HCT116 (cell line): ENCODE data around the gene FGF7. TPM values are rescaled to one million over a fixed set of nuclear protein-coding genes. Genes with fewer than 3 reads are reported as not detected.

Source experiments
- ATAC-seq: fragments of 200-7000 bp; cut with Tn5 transposase; 2 replicates; pipeline ENCODE4 v1.9.1; 2020; ENCODE audit warnings: mild to moderate bottlenecking, moderate library complexity
- BruUV-seq: library from RNA; stranded (reverse); fragments of 400-500 nt; replicated peaks from 2 replicates; lab custom pipeline; 2021; lab: Mats Ljungman, UMichigan
- CTCF ChIA-PET: fragments of 300-600 bp; sonication (Branson Sonifier 250); formaldehyde crosslinking; loops from one replicate; lab custom pipeline; 2021; ENCODE audit warnings: antibody characterized with exemption; lab: Charles Lee
- POLR2A ChIA-PET: fragments of 300-600, 350-600 bp; sonication (Branson Sonifier 250); formaldehyde crosslinking; loops from one replicate; lab custom pipeline; 2021; ENCODE audit warnings: antibody characterized with exemption; lab: Charles Lee
- RAD21 ChIA-PET, 2 experiments: fragments of 300-600 bp; sonication (Branson Sonifier 250); formaldehyde crosslinking; loops; one replicate each; lab custom pipeline; 2023; ENCODE audit warnings: low total read pairs in 2 of 2; ENCODE audit not compliant: uncharacterized antibody in 2 of 2, unreplicated experiment in 2 of 2, low non-redundant PET in 1 of 2; lab: Charles Lee
- DNase-seq: peaks from one replicate; pipeline ENCODE4 v3.0.0-alpha.2; 2010; ENCODE audit warnings: low read depth, low spot score
- H2AFZ ChIP-seq: fragments of 200-600 bp; shearing (Covaris generic), sonication (generic); 2 replicates; pipeline ENCODE4 v1.6.1; 2017; ENCODE audit warnings: low read depth, mixed run types, mixed read lengths, antibody characterized with exemption, low read length; ENCODE audit not compliant: poor library complexity, severe bottlenecking
- H3K27ac ChIP-seq: 2 replicates; pipeline ENCODE4 v1.5.1; 2012; ENCODE audit warnings: low read depth, low read length
- H3K27me3 ChIP-seq: fragments of 200-600 bp; sonication (generic); 2 replicates; pipeline ENCODE4 v1.6.1; 2016; ENCODE audit warnings: mixed run types, low read length, mixed read lengths; ENCODE audit not compliant: insufficient read depth
- H3K36me3 ChIP-seq, 2 experiments: fragments of 200-500 bp in 1 of 2; fragments of 200-600 bp in 1 of 2; sonication (Bioruptor generic) in 1 of 2; sonication (generic) in 1 of 2; 2 replicates each; pipeline versions ENCODE4 v1.5.1 to v1.6.1; 2014 to 2016; ENCODE audit warnings: low read length in 2 of 2, inconsistent platforms in 1 of 2, mixed read lengths in 1 of 2, mixed run types in 1 of 2; ENCODE audit not compliant: insufficient read depth in 2 of 2, control insufficient read depth in 1 of 2
- H3K4me1 ChIP-seq, 2 experiments: fragments of 200-600 bp in 1 of 2; sonication (generic) in 1 of 2; 2 replicates each; pipeline versions ENCODE4 v1.5.1 to v1.6.1; 2012 to 2017; ENCODE audit warnings: low read length in 2 of 2, inconsistent platforms in 1 of 2, mild to moderate bottlenecking in 1 of 2, mixed read lengths in 1 of 2, mixed run types in 1 of 2, moderate library complexity in 1 of 2; ENCODE audit not compliant: insufficient read depth in 2 of 2, control insufficient read depth in 1 of 2
- H3K4me2 ChIP-seq: fragments of 200-600 bp; sonication (generic); 2 replicates; pipeline ENCODE4 v1.6.1; 2017; ENCODE audit warnings: mixed run types, low read length, mixed read lengths
- H3K4me3 ChIP-seq, 2 experiments: fragments of 200-600 bp in 1 of 2; sonication (generic) in 1 of 2; replicated peaks in 1 of 2; 2 replicates each; pipeline ENCODE4 v1.5.1; 2011 to 2016; ENCODE audit warnings: low read length in 2 of 2, control low read depth in 1 of 2, low read depth in 1 of 2, mild to moderate bottlenecking in 1 of 2, mixed read lengths in 1 of 2, mixed run types in 1 of 2
- H3K79me2 ChIP-seq: fragments of 200-600 bp; sonication (generic); 2 replicates; pipeline ENCODE4 v1.6.1; 2017; ENCODE audit warnings: mild to moderate bottlenecking, mixed run types, low read length, moderate library complexity, mixed read lengths; ENCODE audit not compliant: insufficient read depth
- H3K9ac ChIP-seq: fragments of 200-600 bp; sonication (generic); 2 replicates; pipeline ENCODE4 v1.6.1; 2016; ENCODE audit warnings: low read length, mixed read lengths
- H3K9me2 ChIP-seq: fragments of 200-600 bp; sonication (generic), shearing (Covaris generic); 2 replicates; pipeline ENCODE4 v1.6.1; 2017; ENCODE audit warnings: mixed run types, mild to moderate bottlenecking, moderate library complexity; ENCODE audit not compliant: insufficient read depth
- H3K9me3 ChIP-seq, 2 experiments: fragments of 200-500 bp in 1 of 2; fragments of 200-600 bp in 1 of 2; sonication (Bioruptor generic) in 1 of 2; sonication (generic) in 1 of 2; 2 replicates each; pipeline ENCODE4 v1.6.1; 2014 to 2017; ENCODE audit warnings: low read length in 2 of 2, mixed read lengths in 2 of 2, inconsistent platforms in 1 of 2, low read depth in 1 of 2, mild to moderate bottlenecking in 1 of 2, mixed run types in 1 of 2, moderate library complexity in 1 of 2; ENCODE audit not compliant: control insufficient read depth in 1 of 2, insufficient read depth in 1 of 2
- H4K20me1 ChIP-seq: fragments of 200-600 bp; sonication (generic), shearing (Covaris generic); 2 replicates; pipeline ENCODE4 v1.6.1; 2017; ENCODE audit warnings: mixed run types, mild to moderate bottlenecking, moderate library complexity; ENCODE audit not compliant: insufficient read depth
- CBX3 ChIP-seq: IDR thresholded peaks from 2 replicates; pipeline ENCODE4 v1.6.1; 2012; ENCODE audit warnings: low read depth
- CEBPB ChIP-seq: IDR thresholded peaks from 2 replicates; pipeline ENCODE4 v1.6.1; 2012; ENCODE audit warnings: low read depth
- EGR1 ChIP-seq: IDR thresholded peaks from 2 replicates; pipeline ENCODE4 v1.6.1; 2012; ENCODE audit warnings: low read depth
- EZH2 ChIP-seq: fragments of 200-600 bp; sonication (generic); IDR thresholded peaks from 2 replicates; pipeline ENCODE4 v1.6.1; 2017; ENCODE audit warnings: antibody characterized with exemption, mixed run types
- FOSL1 ChIP-seq: IDR thresholded peaks from 2 replicates; pipeline ENCODE4 v1.6.1; 2012; ENCODE audit warnings: low read depth
- JUND ChIP-seq: IDR thresholded peaks from 2 replicates; pipeline ENCODE4 v1.6.1; 2012
- POLR2AphosphoS5 ChIP-seq: IDR thresholded peaks from 2 replicates; pipeline ENCODE4 v1.6.1; 2011; ENCODE audit warnings: mild to moderate bottlenecking, low read depth, low read length, moderate library complexity
- RAD21 ChIP-seq: IDR thresholded peaks from 2 replicates; pipeline ENCODE4 v1.6.1; 2012; ENCODE audit warnings: low read depth, mild to moderate bottlenecking
- SIN3A ChIP-seq: IDR thresholded peaks from 2 replicates; pipeline ENCODE4 v1.6.1; 2012; ENCODE audit warnings: low read depth
- YY1 ChIP-seq: IDR thresholded peaks from 2 replicates; pipeline ENCODE4 v1.6.1; 2011; ENCODE audit warnings: low read length, low read depth, moderate library complexity, mild to moderate bottlenecking; ENCODE audit not compliant: insufficient replicate concordance; ENCODE audit errors: extremely low read depth
- ZNF274 ChIP-seq: fragments of 200-500 bp; sonication (Bioruptor generic); IDR thresholded peaks from 2 replicates; pipeline ENCODE4 v1.6.1; 2014; ENCODE audit warnings: mild to moderate bottlenecking, low read depth, low read length, inconsistent platforms
- intact Hi-C: fragments of 100-400 bp; cut with micrococcal nuclease; formaldehyde crosslinking; loops from 2 replicates; pipeline ENCODE4 v1.10.0; 2022
- total RNA-seq: library from RNA; stranded (reverse); gene quantifications from one replicate; pipeline ENCODE4 v1.2.1, GENCODE V29; 2021; ENCODE audit not compliant: unreplicated experiment
- TF ChIP-seq, protein P1 (sequence below): IDR thresholded peaks from 2 replicates; pipeline ENCODE4 v1.6.1; 2012; ENCODE audit warnings: low read depth
- TF ChIP-seq, protein P2 (sequence below): IDR thresholded peaks from 2 replicates; pipeline ENCODE4 v1.6.1; 2012
- TF ChIP-seq, protein P3 (sequence below): IDR thresholded peaks from 2 replicates; pipeline ENCODE4 v1.6.1; 2012

Gene FGF7
- total RNA-seq, 1 experiment from 2014 or later = 0.49 TPM

DNA sequence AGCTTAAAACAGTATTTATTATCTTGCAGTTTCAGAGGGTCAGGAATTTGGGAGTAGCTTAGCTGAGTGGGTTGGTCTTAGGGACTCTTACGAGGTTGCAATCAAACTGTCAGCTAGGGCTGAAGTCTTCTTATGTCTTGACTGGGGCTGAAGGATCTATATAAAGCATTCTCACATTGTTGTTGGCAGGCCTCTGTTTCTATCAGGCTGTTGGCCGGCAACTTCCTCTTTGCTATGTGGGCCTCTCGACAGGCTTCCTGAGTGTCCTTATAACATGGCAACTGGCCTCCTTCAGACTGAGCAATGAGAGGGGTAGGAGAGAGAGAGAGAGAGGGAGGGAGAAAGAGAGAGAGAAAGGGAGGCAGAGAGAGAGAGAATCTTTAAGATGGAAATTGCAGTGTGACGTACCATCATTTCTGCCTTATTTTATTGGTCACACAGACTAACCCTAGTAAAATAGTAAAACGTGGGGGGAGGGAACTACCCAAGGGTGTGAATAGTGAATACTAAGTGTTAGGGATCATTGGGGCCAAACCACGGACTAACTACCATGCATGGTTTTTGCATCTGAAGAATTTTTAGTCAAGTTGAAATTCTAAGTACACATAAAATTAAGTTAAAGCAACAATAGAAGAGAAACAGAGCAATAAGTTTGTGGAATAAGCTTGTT lies 16.1 kb downstream of the FGF7 start:
- Histone ChIP-seq H4K20me1 (no peaks in the 10 kb centered on the region), H3K27me3 (no peaks in the 10 kb centered on the region), H3K9ac (no peak overlapping the region), H3K27ac (no peak overlapping the region), H3K9me3 (no peaks in the 10 kb centered on the region), H3K4me3 (no peak overlapping the region), H3K79me2 (no peaks in the 10 kb centered on the region), H2AFZ (no peak overlapping the region), H3K4me2 (no peak overlapping the region), H3K9me2 (no peaks in the 10 kb centered on the region), H3K36me3 (no peaks in the 10 kb centered on the region), H3K4me1 (no peaks in the 10 kb centered on the region)
- DNase-seq (no peak), ATAC-seq (no peak)
- POLR2A ChIA-PET = no interaction called here
- no peak for TF ChIP-seq CEBPB
- TF ChIP-seq EGR1 = no peak
- intact Hi-C loops = no loop called here
- CTCF ChIA-PET = no interaction called here
- RAD21 ChIA-PET = no interaction called here
- BruUV-seq = no TSS peak

DNA sequence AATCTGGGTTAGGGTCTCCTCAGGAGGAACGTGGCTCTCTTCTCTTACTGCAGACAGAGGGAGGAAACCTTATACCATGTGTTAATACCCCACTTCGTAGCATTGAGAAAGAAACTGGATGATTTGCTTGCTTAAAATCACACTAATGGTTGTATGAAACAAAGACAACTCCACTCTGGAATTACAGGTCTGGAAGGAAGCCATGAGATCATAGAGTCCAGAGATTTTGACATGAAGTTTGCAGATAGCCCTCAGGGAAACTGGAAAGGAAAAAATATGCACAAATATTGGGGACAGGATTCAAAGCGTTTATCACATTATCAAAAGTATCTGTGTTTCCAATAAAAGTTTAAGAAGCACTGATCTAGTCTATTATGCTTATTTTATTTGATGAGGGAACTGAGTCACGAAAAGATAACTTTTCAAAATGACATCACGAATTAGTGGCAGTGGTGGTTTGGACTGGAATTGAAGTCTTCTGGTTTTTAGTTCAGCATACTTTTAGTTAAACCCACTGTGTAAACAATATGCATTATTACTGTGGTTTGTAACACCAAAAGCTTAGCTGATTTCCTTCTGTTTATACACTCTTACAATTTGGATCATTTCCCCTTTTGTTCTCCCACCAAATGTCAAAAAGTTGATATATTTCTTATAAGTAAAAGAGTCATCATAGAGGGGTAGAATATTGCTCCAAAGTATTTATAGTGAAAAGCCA lies 16.8 kb downstream of the FGF7 start:
- POLR2A ChIA-PET = no interaction called here
- H2AFZ ChIP-seq = no peak overlapping the region
- no peak overlapping the region for H3K9ac ChIP-seq
- ATAC-seq (no peak), DNase-seq (no peak)
- no peaks in the 10 kb centered on the region for H4K20me1 ChIP-seq
- BruUV-seq = no TSS peak
- no peaks in the 10 kb centered on the region for H3K9me2 ChIP-seq
- H3K27me3 ChIP-seq = no peaks in the 10 kb centered on the region
- no peaks in the 10 kb centered on the region for H3K36me3 ChIP-seq
- H3K4me1 ChIP-seq = no peaks in the 10 kb centered on the region
- no peak overlapping the region for H3K4me3 ChIP-seq
- no peak overlapping the region for H3K4me2 ChIP-seq
- H3K9me3 ChIP-seq = no peaks in the 10 kb centered on the region
- CTCF ChIA-PET = no interaction called here
- H3K79me2 ChIP-seq = no peaks in the 10 kb centered on the region
- H3K27ac ChIP-seq = no peak overlapping the region
- intact Hi-C loops = no loop called here
- RAD21 ChIA-PET = no interaction called here
- TF ChIP-seq, protein P1, sequence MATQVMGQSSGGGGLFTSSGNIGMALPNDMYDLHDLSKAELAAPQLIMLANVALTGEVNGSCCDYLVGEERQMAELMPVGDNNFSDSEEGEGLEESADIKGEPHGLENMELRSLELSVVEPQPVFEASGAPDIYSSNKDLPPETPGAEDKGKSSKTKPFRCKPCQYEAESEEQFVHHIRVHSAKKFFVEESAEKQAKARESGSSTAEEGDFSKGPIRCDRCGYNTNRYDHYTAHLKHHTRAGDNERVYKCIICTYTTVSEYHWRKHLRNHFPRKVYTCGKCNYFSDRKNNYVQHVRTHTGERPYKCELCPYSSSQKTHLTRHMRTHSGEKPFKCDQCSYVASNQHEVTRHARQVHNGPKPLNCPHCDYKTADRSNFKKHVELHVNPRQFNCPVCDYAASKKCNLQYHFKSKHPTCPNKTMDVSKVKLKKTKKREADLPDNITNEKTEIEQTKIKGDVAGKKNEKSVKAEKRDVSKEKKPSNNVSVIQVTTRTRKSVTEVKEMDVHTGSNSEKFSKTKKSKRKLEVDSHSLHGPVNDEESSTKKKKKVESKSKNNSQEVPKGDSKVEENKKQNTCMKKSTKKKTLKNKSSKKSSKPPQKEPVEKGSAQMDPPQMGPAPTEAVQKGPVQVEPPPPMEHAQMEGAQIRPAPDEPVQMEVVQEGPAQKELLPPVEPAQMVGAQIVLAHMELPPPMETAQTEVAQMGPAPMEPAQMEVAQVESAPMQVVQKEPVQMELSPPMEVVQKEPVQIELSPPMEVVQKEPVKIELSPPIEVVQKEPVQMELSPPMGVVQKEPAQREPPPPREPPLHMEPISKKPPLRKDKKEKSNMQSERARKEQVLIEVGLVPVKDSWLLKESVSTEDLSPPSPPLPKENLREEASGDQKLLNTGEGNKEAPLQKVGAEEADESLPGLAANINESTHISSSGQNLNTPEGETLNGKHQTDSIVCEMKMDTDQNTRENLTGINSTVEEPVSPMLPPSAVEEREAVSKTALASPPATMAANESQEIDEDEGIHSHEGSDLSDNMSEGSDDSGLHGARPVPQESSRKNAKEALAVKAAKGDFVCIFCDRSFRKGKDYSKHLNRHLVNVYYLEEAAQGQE = no peak
- TF ChIP-seq EGR1 = no peak
- TF ChIP-seq FOSL1 = no peak
- TF ChIP-seq POLR2AphosphoS5 = no peak
- TF ChIP-seq CBX3 = no peak
- no peak for TF ChIP-seq JUND
- TF ChIP-seq ZNF274 = no peak
- no peak for TF ChIP-seq RAD21
- TF ChIP-seq EZH2 = no peak
- TF ChIP-seq YY1 = no peak
- TF ChIP-seq, protein P2, sequence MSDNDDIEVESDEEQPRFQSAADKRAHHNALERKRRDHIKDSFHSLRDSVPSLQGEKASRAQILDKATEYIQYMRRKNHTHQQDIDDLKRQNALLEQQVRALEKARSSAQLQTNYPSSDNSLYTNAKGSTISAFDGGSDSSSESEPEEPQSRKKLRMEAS = no peak
- TF ChIP-seq, protein P3, sequence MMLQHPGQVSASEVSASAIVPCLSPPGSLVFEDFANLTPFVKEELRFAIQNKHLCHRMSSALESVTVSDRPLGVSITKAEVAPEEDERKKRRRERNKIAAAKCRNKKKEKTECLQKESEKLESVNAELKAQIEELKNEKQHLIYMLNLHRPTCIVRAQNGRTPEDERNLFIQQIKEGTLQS = no peak
- no peak for TF ChIP-seq SIN3A
